HCT116 (cell line): ENCODE results near the gene OR2S2.

Source experiments
- CEBPB ChIP-seq: IDR thresholded peaks from 2 replicates; pipeline ENCODE4 v1.6.1; 2012; ENCODE audit warnings: low read depth
- CTCF ChIP-seq, 3 experiments: fragments of 200-600 bp in 1 of 3; sonication (generic) in 1 of 3; IDR thresholded peaks in 2 of 3; conservative IDR thresholded peaks in 1 of 3; 2 replicates each; pipeline ENCODE4 v1.5.1; 2012 to 2017; ENCODE audit warnings: low read depth in 2 of 3, low read length in 2 of 3, antibody characterized with exemption in 1 of 3, borderline replicate concordance in 1 of 3, control low read depth in 1 of 3, mild to moderate bottlenecking in 1 of 3, mixed read lengths in 1 of 3, mixed run types in 1 of 3, moderate library complexity in 1 of 3; ENCODE audit not compliant: insufficient read depth in 1 of 3
- EGR1 ChIP-seq: IDR thresholded peaks from 2 replicates; pipeline ENCODE4 v1.6.1; 2012; ENCODE audit warnings: low read depth
- EZH2 ChIP-seq: fragments of 200-600 bp; sonication (generic); IDR thresholded peaks from 2 replicates; pipeline ENCODE4 v1.6.1; 2017; ENCODE audit warnings: antibody characterized with exemption, mixed run types
- FOSL1 ChIP-seq: IDR thresholded peaks from 2 replicates; pipeline ENCODE4 v1.6.1; 2012; ENCODE audit warnings: low read depth
- POLR2A ChIP-seq: IDR thresholded peaks from 2 replicates; pipeline ENCODE4 v1.7.0; 2011; ENCODE audit warnings: borderline replicate concordance; ENCODE audit not compliant: insufficient read depth, insufficient read length; ENCODE audit errors: extremely low read depth
- POLR2AphosphoS5 ChIP-seq: IDR thresholded peaks from 2 replicates; pipeline ENCODE4 v1.6.1; 2011; ENCODE audit warnings: mild to moderate bottlenecking, low read depth, low read length, moderate library complexity
- SP1 ChIP-seq: IDR thresholded peaks from 2 replicates; pipeline ENCODE4 v1.6.1; 2012; ENCODE audit warnings: low read depth
- YY1 ChIP-seq: IDR thresholded peaks from 2 replicates; pipeline ENCODE4 v1.6.1; 2011; ENCODE audit warnings: low read length, low read depth, moderate library complexity, mild to moderate bottlenecking; ENCODE audit not compliant: insufficient replicate concordance; ENCODE audit errors: extremely low read depth
- TF ChIP-seq, protein P1 (sequence below): IDR thresholded peaks from 2 replicates; pipeline ENCODE4 v1.6.1; 2012; ENCODE audit warnings: low read depth
- TF ChIP-seq, protein P2 (sequence below): IDR thresholded peaks from 2 replicates; pipeline ENCODE4 v1.6.1; 2011; ENCODE audit warnings: mild to moderate bottlenecking, low read length, moderate library complexity; ENCODE audit not compliant: insufficient replicate concordance; ENCODE audit errors: extremely low read depth

- TF ChIP-seq, protein P1, sequence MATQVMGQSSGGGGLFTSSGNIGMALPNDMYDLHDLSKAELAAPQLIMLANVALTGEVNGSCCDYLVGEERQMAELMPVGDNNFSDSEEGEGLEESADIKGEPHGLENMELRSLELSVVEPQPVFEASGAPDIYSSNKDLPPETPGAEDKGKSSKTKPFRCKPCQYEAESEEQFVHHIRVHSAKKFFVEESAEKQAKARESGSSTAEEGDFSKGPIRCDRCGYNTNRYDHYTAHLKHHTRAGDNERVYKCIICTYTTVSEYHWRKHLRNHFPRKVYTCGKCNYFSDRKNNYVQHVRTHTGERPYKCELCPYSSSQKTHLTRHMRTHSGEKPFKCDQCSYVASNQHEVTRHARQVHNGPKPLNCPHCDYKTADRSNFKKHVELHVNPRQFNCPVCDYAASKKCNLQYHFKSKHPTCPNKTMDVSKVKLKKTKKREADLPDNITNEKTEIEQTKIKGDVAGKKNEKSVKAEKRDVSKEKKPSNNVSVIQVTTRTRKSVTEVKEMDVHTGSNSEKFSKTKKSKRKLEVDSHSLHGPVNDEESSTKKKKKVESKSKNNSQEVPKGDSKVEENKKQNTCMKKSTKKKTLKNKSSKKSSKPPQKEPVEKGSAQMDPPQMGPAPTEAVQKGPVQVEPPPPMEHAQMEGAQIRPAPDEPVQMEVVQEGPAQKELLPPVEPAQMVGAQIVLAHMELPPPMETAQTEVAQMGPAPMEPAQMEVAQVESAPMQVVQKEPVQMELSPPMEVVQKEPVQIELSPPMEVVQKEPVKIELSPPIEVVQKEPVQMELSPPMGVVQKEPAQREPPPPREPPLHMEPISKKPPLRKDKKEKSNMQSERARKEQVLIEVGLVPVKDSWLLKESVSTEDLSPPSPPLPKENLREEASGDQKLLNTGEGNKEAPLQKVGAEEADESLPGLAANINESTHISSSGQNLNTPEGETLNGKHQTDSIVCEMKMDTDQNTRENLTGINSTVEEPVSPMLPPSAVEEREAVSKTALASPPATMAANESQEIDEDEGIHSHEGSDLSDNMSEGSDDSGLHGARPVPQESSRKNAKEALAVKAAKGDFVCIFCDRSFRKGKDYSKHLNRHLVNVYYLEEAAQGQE = no peak
- TF ChIP-seq CTCF (IDR thresholded peaks at IDR 0.05 in 2 of 3, conservative IDR thresholded peaks at IDR 0.05 in 1 of 3; ENCODE audit: borderline replicate concordance in 1 of 3, insufficient read depth in 1 of 3, low read depth in 2 of 3, low read length in 2 of 3) (no peak), POLR2AphosphoS5 (no peak), SP1 (no peak), EGR1 (no peak), POLR2A (no peak), FOSL1 (no peak), YY1 (no peak), EZH2 (no peak), CEBPB (no peak)
- TF ChIP-seq, protein P2, sequence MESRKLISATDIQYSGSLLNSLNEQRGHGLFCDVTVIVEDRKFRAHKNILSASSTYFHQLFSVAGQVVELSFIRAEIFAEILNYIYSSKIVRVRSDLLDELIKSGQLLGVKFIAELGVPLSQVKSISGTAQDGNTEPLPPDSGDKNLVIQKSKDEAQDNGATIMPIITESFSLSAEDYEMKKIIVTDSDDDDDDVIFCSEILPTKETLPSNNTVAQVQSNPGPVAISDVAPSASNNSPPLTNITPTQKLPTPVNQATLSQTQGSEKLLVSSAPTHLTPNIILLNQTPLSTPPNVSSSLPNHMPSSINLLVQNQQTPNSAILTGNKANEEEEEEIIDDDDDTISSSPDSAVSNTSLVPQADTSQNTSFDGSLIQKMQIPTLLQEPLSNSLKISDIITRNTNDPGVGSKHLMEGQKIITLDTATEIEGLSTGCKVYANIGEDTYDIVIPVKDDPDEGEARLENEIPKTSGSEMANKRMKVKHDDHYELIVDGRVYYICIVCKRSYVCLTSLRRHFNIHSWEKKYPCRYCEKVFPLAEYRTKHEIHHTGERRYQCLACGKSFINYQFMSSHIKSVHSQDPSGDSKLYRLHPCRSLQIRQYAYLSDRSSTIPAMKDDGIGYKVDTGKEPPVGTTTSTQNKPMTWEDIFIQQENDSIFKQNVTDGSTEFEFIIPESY = no peak
Measured at GRCh38 chr9:35984021-35984420, 26.1 kb upstream of the OR2S2 start.
